IMR-90 (cell line): Measurements from ENCODE around the gene COQ8A. TPM values are rescaled to one million over a fixed set of nuclear protein-coding genes. Genes with fewer than 3 reads are reported as not detected.

Experiments used
- ATAC-seq: fragments of 200-7000 bp; cut with Tn5 transposase; 2 replicates; pipeline ENCODE4 v1.9.1; 2020; ENCODE audit warnings: low read depth, mild to moderate bottlenecking, moderate library complexity
- BruUV-seq: library from RNA; stranded (reverse); fragments of 400-500 nt; replicated peaks from 2 replicates; lab custom pipeline; 2021; lab: Mats Ljungman, UMichigan
- CTCF ChIA-PET: fragments of 300-600 bp; formaldehyde crosslinking; extraction: SDS; loops from one replicate; lab custom pipeline; 2021; ENCODE audit warnings: antibody characterized with exemption; lab: Yijun Ruan, JAX
- POLR2A ChIA-PET: fragments of 300-600 bp; sonication (Branson Sonifier 250); formaldehyde crosslinking; loops from one replicate; lab custom pipeline; 2022; ENCODE audit warnings: antibody characterized with exemption; ENCODE audit not compliant: unreplicated experiment; lab: Charles Lee
- DNase-seq: peaks from one replicate; pipeline ENCODE4 v3.0.0; 2013
- H2AFZ ChIP-seq: replicated peaks from 2 replicates; pipeline ENCODE3; 2013; ENCODE audit warnings: low read length, mild to moderate bottlenecking; ENCODE audit not compliant: poor library complexity
- H2AK5ac ChIP-seq: 2 replicates; pipeline ENCODE4 v1.6.1; 2013; ENCODE audit warnings: low read depth, low read length, inconsistent platforms
- H2AK9ac ChIP-seq: replicated peaks from 2 replicates; pipeline ENCODE3; 2013; ENCODE audit warnings: mild to moderate bottlenecking, low read depth, low read length, moderate library complexity; ENCODE audit not compliant: poor library complexity
- H2BK120ac ChIP-seq: 2 replicates; pipeline ENCODE4 v1.6.1; 2013; ENCODE audit warnings: low read depth, low read length, inconsistent platforms
- H2BK15ac ChIP-seq: 3 replicates; pipeline ENCODE4 v1.6.1; 2013; ENCODE audit warnings: low read depth, low read length, inconsistent platforms
- H2BK20ac ChIP-seq: 2 replicates; pipeline ENCODE4 v1.6.1; 2013; ENCODE audit warnings: low read depth, mild to moderate bottlenecking, inconsistent platforms, low read length, moderate library complexity
- H2BK5ac ChIP-seq: 2 replicates; pipeline ENCODE4 v1.6.1; 2013; ENCODE audit warnings: mild to moderate bottlenecking, low read depth, low read length, inconsistent platforms; ENCODE audit not compliant: poor library complexity, severe bottlenecking
- H3K14ac ChIP-seq: replicated peaks from 2 replicates; pipeline ENCODE4 v1.6.1; 2013; ENCODE audit warnings: low read depth, low read length, inconsistent platforms
- H3K18ac ChIP-seq: 2 replicates; pipeline ENCODE4 v1.6.1; 2013; ENCODE audit warnings: low read depth, low read length, control low read depth
- H3K23ac ChIP-seq: 2 replicates; pipeline ENCODE4 v1.6.1; 2013; ENCODE audit warnings: low read depth, low read length, inconsistent platforms
- H3K27ac ChIP-seq: 2 replicates; pipeline ENCODE4 v1.5.1; 2013; ENCODE audit warnings: mild to moderate bottlenecking, control low read depth, low read length; ENCODE audit not compliant: insufficient read depth
- H3K27me3 ChIP-seq: 2 replicates; pipeline ENCODE4 v1.6.1; 2013; ENCODE audit warnings: low read length; ENCODE audit not compliant: control insufficient read depth, insufficient read depth
- H3K36me3 ChIP-seq: 2 replicates; pipeline ENCODE4 v1.6.1; 2013; ENCODE audit warnings: low read length, mixed read lengths; ENCODE audit not compliant: control insufficient read depth, insufficient read depth
- H3K4ac ChIP-seq: 2 replicates; pipeline ENCODE4 v1.6.1; 2013; ENCODE audit warnings: low read depth, low read length, inconsistent platforms
- H3K4me1 ChIP-seq: 2 replicates; pipeline ENCODE4 v1.6.1; 2013; ENCODE audit warnings: low read length, mixed read lengths; ENCODE audit not compliant: control insufficient read depth, insufficient read depth
- H3K4me2 ChIP-seq: 2 replicates; pipeline ENCODE4 v1.6.1; 2013; ENCODE audit warnings: low read depth, mild to moderate bottlenecking, control low read depth, low read length, moderate library complexity
- H3K4me3 ChIP-seq: 2 replicates; pipeline ENCODE4 v1.5.1; 2013; ENCODE audit warnings: low read depth, mild to moderate bottlenecking, control low read depth, low read length, moderate library complexity; ENCODE audit not compliant: insufficient read depth
- H3K56ac ChIP-seq: 2 replicates; pipeline ENCODE4 v1.6.1; 2013; ENCODE audit warnings: low read length, inconsistent platforms; ENCODE audit not compliant: insufficient read depth; ENCODE audit errors: extremely low read depth
- H3K79me1 ChIP-seq, 2 experiments: 2 replicates each; pipeline ENCODE4 v1.6.1; 2013; ENCODE audit warnings: low read length in 2 of 2, inconsistent platforms in 1 of 2, low read depth in 1 of 2
- H3K9ac ChIP-seq: 2 replicates; pipeline ENCODE4 v1.6.1; 2013; ENCODE audit warnings: low read depth, low read length, control low read depth
- H3K9me1 ChIP-seq: 2 replicates; pipeline ENCODE4 v1.6.1; 2013; ENCODE audit warnings: low read length, inconsistent platforms; ENCODE audit not compliant: insufficient read depth
- H3K9me3 ChIP-seq: 2 replicates; pipeline ENCODE4 v1.6.1; 2013; ENCODE audit warnings: low read length; ENCODE audit not compliant: control insufficient read depth, insufficient read depth
- H4K20me1 ChIP-seq: 2 replicates; pipeline ENCODE4 v1.6.1; 2013; ENCODE audit warnings: low read length, inconsistent platforms; ENCODE audit not compliant: insufficient read depth
- H4K5ac ChIP-seq: 2 replicates; pipeline ENCODE4 v1.6.1; 2013; ENCODE audit warnings: mild to moderate bottlenecking, low read depth, low read length, control low read depth
- H4K8ac ChIP-seq, 2 experiments: 2 replicates each; pipeline ENCODE4 v1.6.1; 2013; ENCODE audit warnings: low read depth in 2 of 2, low read length in 2 of 2, control low read depth in 1 of 2, inconsistent platforms in 1 of 2
- H4K91ac ChIP-seq: 2 replicates; pipeline ENCODE4 v1.6.1; 2013; ENCODE audit warnings: low read depth, low read length, inconsistent platforms; ENCODE audit not compliant: insufficient read depth
- BHLHE40 ChIP-seq: fragments of 150-350 bp; IDR thresholded peaks from 2 replicates; pipeline ENCODE4 v1.6.1; 2016; ENCODE audit warnings: mild to moderate bottlenecking, low read depth, low read length
- CEBPB ChIP-seq: IDR thresholded peaks from 2 replicates; pipeline ENCODE4 v1.6.1; 2012; ENCODE audit warnings: low read depth, low read length, improper control_type of control experiment
- CHD1 ChIP-seq: IDR thresholded peaks from 2 replicates; pipeline ENCODE4 v1.6.1; 2012; ENCODE audit warnings: low read depth, low read length, improper control_type of control experiment
- CTCF ChIP-seq: conservative IDR thresholded peaks from 2 replicates; pipeline ENCODE4 v1.5.1; 2012; ENCODE audit warnings: mild to moderate bottlenecking, low read depth, low read length, improper control_type of control experiment
- ELK1 ChIP-seq: fragments of 150-350 bp; IDR thresholded peaks from 2 replicates; pipeline ENCODE4 v1.6.1; 2016; ENCODE audit warnings: low read depth, mild to moderate bottlenecking, low read length, moderate library complexity, borderline replicate concordance
- FOS ChIP-seq: fragments of 150-350 bp; IDR thresholded peaks from 2 replicates; pipeline ENCODE4 v1.6.1; 2016; ENCODE audit warnings: low read depth, low read length
- MAFK ChIP-seq: IDR thresholded peaks from 2 replicates; pipeline ENCODE4 v1.6.1; 2012; ENCODE audit warnings: low read depth, low read length, improper control_type of control experiment
- MAZ ChIP-seq: IDR thresholded peaks from 2 replicates; pipeline ENCODE4 v1.6.1; 2012; ENCODE audit warnings: low read depth, mild to moderate bottlenecking, low read length, improper control_type of control experiment, moderate library complexity, borderline replicate concordance
- NFE2L2 ChIP-seq: fragments of 150-350 bp; IDR thresholded peaks from 2 replicates; pipeline ENCODE4 v1.6.1; 2016; ENCODE audit warnings: low read depth, mild to moderate bottlenecking, low read length
- POLR2A ChIP-seq: IDR thresholded peaks from 2 replicates; pipeline ENCODE4 v1.6.1; 2012; ENCODE audit warnings: mild to moderate bottlenecking, low read depth, low read length
- RAD21 ChIP-seq: IDR thresholded peaks from 2 replicates; pipeline ENCODE4 v1.6.1; 2012; ENCODE audit warnings: low read length, improper control_type of control experiment
- RCOR1 ChIP-seq: IDR thresholded peaks from 2 replicates; pipeline ENCODE4 v1.6.1; 2012; ENCODE audit warnings: mild to moderate bottlenecking, low read length, improper control_type of control experiment; ENCODE audit not compliant: insufficient replicate concordance
- RFX5 ChIP-seq: IDR thresholded peaks from 2 replicates; pipeline ENCODE4 v1.8.0; 2012; ENCODE audit warnings: low read depth, mild to moderate bottlenecking, low read length, moderate library complexity
- SMC3 ChIP-seq: fragments of 150-350 bp; IDR thresholded peaks from 2 replicates; pipeline ENCODE4 v1.6.1; 2016; ENCODE audit warnings: low read depth, mild to moderate bottlenecking, antibody characterized with exemption, low read length, moderate library complexity
- USF2 ChIP-seq: fragments of 150-350 bp; IDR thresholded peaks from 2 replicates; pipeline ENCODE4 v1.6.1; 2017; ENCODE audit warnings: mild to moderate bottlenecking, antibody characterized with exemption, low read length, low read depth
- whole genome bisulfite sequencing, 2 experiments: methylation state at CpG; one replicate each; pipeline versions ENCODE4 v1.1.5 to v1.1.7; 2013; ENCODE audit warnings: missing lambda C conversion rate in 2 of 2; ENCODE audit not compliant: insufficient read length in 1 of 2; ENCODE audit errors: extremely low coverage in 2 of 2; 5-methylcytosine and 5-hydroxymethylcytosine counted together
- dilution Hi-C: fragments of 300-500 bp; cut with HindIII; formaldehyde crosslinking; loops from one replicate; pipeline ENCODE4 v1.14.3; 2018; ENCODE audit warnings: low sequenced_read_pairs; ENCODE audit not compliant: unreplicated experiment
- in situ Hi-C: fragments of 300-500 bp; cut with MboI; formaldehyde crosslinking; loops from 3 replicates; pipeline ENCODE4 v1.14.3; 2019; ENCODE audit warnings: low sequenced_read_pairs, inconsistent platforms, mixed read lengths
- intact Hi-C: fragments of 100-400 bp; cut with micrococcal nuclease; formaldehyde crosslinking; loops from 2 replicates; pipeline ENCODE4 v1.10.0; 2022
- polyA plus RNA-seq, 3 experiments: library from polyadenylated mRNA; depleted of rRNA; stranded (reverse); fragments of >200 nt; gene quantifications; 2 replicates each; pipeline ENCODE4 v1.2.3, GENCODE V29; 2012; ENCODE audit warnings: low replicate concordance in 1 of 3
- total RNA-seq: library from RNA; depleted of rRNA; stranded (reverse); fragments of >200 nt; gene quantifications from 2 replicates; pipeline ENCODE4 v1.2.3, GENCODE V29; 2012

COQ8A gene
- total and polyA plus RNA-seq, 2 of the 4 experiments (the other 2 are of a cell fraction): 3.8 to 6.1 TPM

- Histone ChIP-seq H3K4me3 (no peak overlapping the region), H2AK5ac (no peak overlapping the region), H3K9me1 (no peaks in the 10 kb centered on the region), H3K4me2 (no peak overlapping the region), H3K9ac (no peak overlapping the region), H3K79me1 (no peaks in the 10 kb centered on the region), H3K4ac (no peak overlapping the region), H3K56ac (no peak overlapping the region), H4K5ac (no peak overlapping the region), H3K18ac (no peak overlapping the region), H3K14ac (no peak overlapping the region), H3K9me3 (no peaks in the 10 kb centered on the region), H2AK9ac (peak overlapping the region; percentile 55), H2BK15ac (no peak overlapping the region), H2AFZ (no peak overlapping the region), H3K23ac (no peak overlapping the region), H4K8ac (no peak overlapping the region), H3K27me3 (no peaks in the 10 kb centered on the region), H2BK120ac (no peak overlapping the region), H2BK5ac (no peak overlapping the region), H3K4me1 (no peaks in the 10 kb centered on the region), H2BK20ac (no peak overlapping the region), H4K91ac (no peak overlapping the region), H4K20me1 (no peaks in the 10 kb centered on the region), H3K36me3 (peaks cover 7% of the 10 kb centered on the region; the same call in 1 of the 2 replicates), H3K27ac (no peak overlapping the region)
- 96% methylated on average over 5 of the region's 31 CpGs; no CpG with 5 or more reads in 1 of the 2 experiments for WGBS, 2 experiments
- in situ Hi-C loops (no loop called here), dilution Hi-C loops (no loop called here), intact Hi-C loops (loop anchor here (10.0 kb wide), 1 partner anchor 438 kb away; the partner anchor contains the start of gene STUM)
- DNase-seq (no peak), ATAC-seq (no peak)
- BruUV-seq: no TSS peak
- ChIA-PET CTCF (no interaction called here), POLR2A (no interaction called here)
- no peak for TF ChIP-seq SMC3
- no peak for TF ChIP-seq BHLHE40
- TF ChIP-seq CEBPB: no peak
- TF ChIP-seq MAFK: no peak
- no peak for TF ChIP-seq CHD1
- TF ChIP-seq RCOR1: no peak
- no peak for TF ChIP-seq RFX5
- TF ChIP-seq RAD21: no peak
- TF ChIP-seq USF2: no peak
- no peak for TF ChIP-seq MAZ
- no peak for TF ChIP-seq ELK1
- no peak for TF ChIP-seq CTCF
- no peak for TF ChIP-seq POLR2A
- TF ChIP-seq FOS: no peak
- no peak for TF ChIP-seq NFE2L2
These were observed 42.5 kb downstream of the COQ8A start for GRCh38 chr1:226982451-226983177.
